HEK293 (cell line): ENCODE data around the gene SPOCK1.

Source experiments
- CTCF ChIA-PET: fragments of 350-600 bp; formaldehyde crosslinking; extraction: SDS; loops from one replicate; lab custom pipeline; 2021; ENCODE audit warnings: antibody characterized with exemption; lab: Yijun Ruan, JAX
- POLR2A ChIA-PET: fragments of 300-600 bp; formaldehyde crosslinking; extraction: SDS; loops from one replicate; lab custom pipeline; 2020; ENCODE audit warnings: antibody characterized with exemption, inconsistent platforms; lab: Yijun Ruan, JAX
- H3K27ac ChIP-seq: fragments of 200-500 bp; sonication (Bioruptor generic); 2 replicates; pipeline ENCODE4 v1.5.1; 2014; ENCODE audit warnings: low read depth, low read length, control low read depth, inconsistent platforms; ENCODE audit errors: extremely low read depth
- H3K36me3 ChIP-seq, 2 experiments: fragments of 200-500 bp in 1 of 2; sonication (Bioruptor generic) in 1 of 2; 1 replicate in 1 of 2; 2 replicates in 1 of 2; pipeline ENCODE4 v1.5.1; 2014 to 2017; ENCODE audit warnings: inconsistent platforms in 2 of 2, low read length in 2 of 2; ENCODE audit not compliant: control insufficient read depth in 2 of 2, insufficient read depth in 1 of 2
- H3K4me1 ChIP-seq: fragments of 200-500 bp; sonication (Bioruptor generic); 2 replicates; pipeline ENCODE4 v1.5.1; 2014; ENCODE audit warnings: mild to moderate bottlenecking, low read length, inconsistent platforms; ENCODE audit not compliant: control insufficient read depth, insufficient read depth
- H3K4me3 ChIP-seq: 2 replicates; pipeline ENCODE4 v1.5.1; 2011; ENCODE audit warnings: low read depth, mild to moderate bottlenecking, control low read depth, low read length, moderate library complexity
- H3K9me3 ChIP-seq: fragments of 200-500 bp; sonication (Bioruptor generic); 2 replicates; pipeline ENCODE4 v1.5.1; 2014; ENCODE audit warnings: low read depth, low read length, inconsistent platforms; ENCODE audit not compliant: control insufficient read depth, insufficient read depth
- EGR2 ChIP-seq: fragments of 450-650 bp; formaldehyde crosslinking; IDR thresholded peaks from 2 replicates; pipeline ENCODE4 v1.5.1; 2016; ENCODE audit warnings: low read depth, missing biosample characterization, missing genetic modification characterization
- GLIS1 ChIP-seq: fragments of 450-650 bp; formaldehyde crosslinking; IDR thresholded peaks from 2 replicates; pipeline ENCODE4 v1.5.1; 2016; ENCODE audit warnings: missing biosample characterization, missing genetic modification characterization
- TSHZ1 ChIP-seq: fragments of 450-650 bp; formaldehyde crosslinking; IDR thresholded peaks from 2 replicates; pipeline ENCODE4 v1.5.1; 2016; ENCODE audit warnings: missing biosample characterization, missing genetic modification characterization, borderline replicate concordance
- ZBTB6 ChIP-seq: fragments of 450-650 bp; formaldehyde crosslinking; IDR thresholded peaks from 2 replicates; pipeline ENCODE4 v1.5.1; 2017; ENCODE audit warnings: missing biosample characterization, missing genetic modification characterization
- ZBTB7A ChIP-seq: fragments of 450-650 bp; formaldehyde crosslinking; IDR thresholded peaks from 2 replicates; pipeline ENCODE4 v1.5.1; 2016; ENCODE audit warnings: low read depth, missing biosample characterization, missing genetic modification characterization
- ZFHX2 ChIP-seq: fragments of 450-650 bp; formaldehyde crosslinking; conservative IDR thresholded peaks from 2 replicates; pipeline ENCODE4 v1.5.1; 2016; ENCODE audit warnings: missing biosample characterization, missing genetic modification characterization
- ZNF121 ChIP-seq: fragments of 450-650 bp; formaldehyde crosslinking; IDR thresholded peaks from 2 replicates; pipeline ENCODE4 v1.5.1; 2016; ENCODE audit warnings: missing biosample characterization, missing genetic modification characterization
- ZNF223 ChIP-seq: fragments of 450-650 bp; formaldehyde crosslinking; IDR thresholded peaks from 2 replicates; pipeline ENCODE4 v1.5.1; 2016; ENCODE audit warnings: missing biosample characterization, missing genetic modification characterization
- ZNF24 ChIP-seq: fragments of 450-650 bp; formaldehyde crosslinking; IDR thresholded peaks from 2 replicates; pipeline ENCODE4 v1.5.1; 2016; ENCODE audit warnings: missing biosample characterization, missing genetic modification characterization
- ZNF513 ChIP-seq: fragments of 450-650 bp; IDR thresholded peaks from 2 replicates; pipeline ENCODE4 v1.5.1; 2018; ENCODE audit warnings: missing biosample characterization, missing genetic modification characterization
- ZSCAN18 ChIP-seq: fragments of 450-650 bp; formaldehyde crosslinking; IDR thresholded peaks from 2 replicates; pipeline ENCODE4 v1.5.1; 2016; ENCODE audit warnings: missing biosample characterization, missing genetic modification characterization

The SPOCK1 gene

GRCh38 chr5:137504916-137505315 is 5.8 kb upstream of the SPOCK1 start:
- Histone ChIP-seq H3K9me3 (no peaks in the 10 kb centered on the region), H3K27ac (no peak overlapping the region), H3K4me3 (no peak overlapping the region), H3K4me1 (no peaks in the 10 kb centered on the region), H3K36me3 (no peaks in the 10 kb centered on the region)
- CTCF ChIA-PET: interaction anchor here (1.3 kb wide), 1 partner anchor 185 kb away, joined by 4 read pairs; no protein-coding TSS in a partner anchor
- POLR2A ChIA-PET: no interaction called here
- TF ChIP-seq EGR2: peak; percentile 37; the same call in 1 of the 2 replicates
- no peak for TF ChIP-seq ZNF223 (tag by site-specific recombination)
- TF ChIP-seq ZFHX2 (tag by site-specific recombination): peak; percentile 34; the same call in 1 of the 2 replicates

- no peak overlapping the region for H3K4me3 ChIP-seq
- ChIA-PET POLR2A (no interaction called here), CTCF (interaction anchor here (0.5 kb wide), 1 partner anchor 183 kb away, joined by 3 read pairs; no protein-coding TSS in a partner anchor)
- no peaks in the 10 kb centered on the region for H3K4me1 ChIP-seq
- no peaks in the 10 kb centered on the region for H3K9me3 ChIP-seq
- no peak for TF ChIP-seq ZBTB7A (tag by site-specific recombination)
- no peak for TF ChIP-seq TSHZ1 (tag by site-specific recombination)
- no peaks in the 10 kb centered on the region for H3K36me3 ChIP-seq
- H3K27ac ChIP-seq: no peak overlapping the region
Observed at GRCh38 chr5:137503456-137503855, 4.3 kb upstream of the SPOCK1 start.

GRCh38 chr5:137502632-137503031 is 3.5 kb upstream of the SPOCK1 start:
- H3K4me1 ChIP-seq: no peaks in the 10 kb centered on the region
- H3K9me3 ChIP-seq: no peaks in the 10 kb centered on the region
- ChIA-PET CTCF (interaction anchor here (1.6 kb wide), 1 partner anchor 182 kb away, joined by 7 read pairs; no protein-coding TSS in a partner anchor), POLR2A (no interaction called here)
- H3K36me3 ChIP-seq: no peaks in the 10 kb centered on the region
- H3K4me3 ChIP-seq: no peak overlapping the region
- TF ChIP-seq ZNF121: no peak
- no peak for TF ChIP-seq ZBTB6
- no peak for TF ChIP-seq ZNF24
- no peak for TF ChIP-seq GLIS1 (tag by site-specific recombination)
- no peak for TF ChIP-seq ZSCAN18 (tag by site-specific recombination)
- no peak for TF ChIP-seq ZNF513
- TF ChIP-seq, all 188 proteins: peak for 0
- H3K27ac ChIP-seq: no peak overlapping the region
